ENCODE data around the gene ALDOB.

ALDOB gene

DNA sequence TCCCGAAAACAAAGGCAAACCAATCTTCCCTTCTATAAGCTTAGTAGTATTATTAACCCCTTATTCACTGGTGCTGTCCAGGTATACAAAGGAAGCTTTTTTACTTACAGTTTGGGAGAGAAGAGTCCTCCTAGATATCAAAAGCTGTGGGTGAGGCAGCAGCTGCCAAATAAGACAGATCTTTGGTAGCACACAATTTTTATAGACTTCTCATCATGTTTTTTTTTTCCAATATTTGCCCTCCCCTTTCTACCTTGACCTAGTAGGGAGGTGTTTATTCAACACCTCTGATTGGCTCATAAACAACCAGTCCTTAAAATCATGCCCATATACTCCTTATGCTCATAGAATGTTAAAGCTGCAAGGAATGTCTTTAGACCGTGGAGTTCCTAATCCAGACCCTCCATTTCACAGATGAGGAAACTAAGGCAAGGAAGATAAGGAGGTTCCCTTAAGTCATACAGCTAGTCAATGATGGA, at the start of gene ALDOB:
TSS of gene ALDOB (minus strand) at position 174 of the 479 bp plus-strand sequence. CDS start 4,887 bp downstream, outside the sequence.
- H3K4me1 ChIP-seq: no peaks in the 10 kb centered on the region
- H3K79me2 ChIP-seq: no peaks in the 10 kb centered on the region
- no peaks in the 10 kb centered on the region for H3K9me3 ChIP-seq (ENCODE audit: control insufficient read depth, low read length)
- H3K4me2 ChIP-seq (ENCODE audit: low read length): no peak within 1 kb of the TSS
- no peaks in the 10 kb centered on the region for H3K27me3 ChIP-seq (ENCODE audit: control insufficient read depth, insufficient read depth, low read length)
- H3K36me3 ChIP-seq (ENCODE audit: control insufficient read depth, insufficient read depth, low read length): no peaks in the 10 kb centered on the region
- no peak within 1 kb of the TSS for H3K4me3 ChIP-seq (ENCODE audit: low read depth, low read length)
- TF ChIP-seq, protein P1, sequence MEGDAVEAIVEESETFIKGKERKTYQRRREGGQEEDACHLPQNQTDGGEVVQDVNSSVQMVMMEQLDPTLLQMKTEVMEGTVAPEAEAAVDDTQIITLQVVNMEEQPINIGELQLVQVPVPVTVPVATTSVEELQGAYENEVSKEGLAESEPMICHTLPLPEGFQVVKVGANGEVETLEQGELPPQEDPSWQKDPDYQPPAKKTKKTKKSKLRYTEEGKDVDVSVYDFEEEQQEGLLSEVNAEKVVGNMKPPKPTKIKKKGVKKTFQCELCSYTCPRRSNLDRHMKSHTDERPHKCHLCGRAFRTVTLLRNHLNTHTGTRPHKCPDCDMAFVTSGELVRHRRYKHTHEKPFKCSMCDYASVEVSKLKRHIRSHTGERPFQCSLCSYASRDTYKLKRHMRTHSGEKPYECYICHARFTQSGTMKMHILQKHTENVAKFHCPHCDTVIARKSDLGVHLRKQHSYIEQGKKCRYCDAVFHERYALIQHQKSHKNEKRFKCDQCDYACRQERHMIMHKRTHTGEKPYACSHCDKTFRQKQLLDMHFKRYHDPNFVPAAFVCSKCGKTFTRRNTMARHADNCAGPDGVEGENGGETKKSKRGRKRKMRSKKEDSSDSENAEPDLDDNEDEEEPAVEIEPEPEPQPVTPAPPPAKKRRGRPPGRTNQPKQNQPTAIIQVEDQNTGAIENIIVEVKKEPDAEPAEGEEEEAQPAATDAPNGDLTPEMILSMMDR (IDR thresholded peaks at IDR 0.05): no peak
- H3K9ac ChIP-seq: no peak within 1 kb of the TSS
- H3K27ac ChIP-seq: no peak within 1 kb of the TSS
- no peak within 1 kb of the TSS for H2AFZ ChIP-seq

GRCh38 chr9:101484046-101484445, 48.5 kb upstream of the ALDOB start:
- no peaks in the 10 kb centered on the region for H3K27me3 ChIP-seq (ENCODE audit: control insufficient read depth, insufficient read depth, low read length)
- TF ChIP-seq, protein P1 (IDR thresholded peaks at IDR 0.05): no peak
- H3K4me3 ChIP-seq (ENCODE audit: low read depth, low read length): no peak overlapping the region
- peaks cover 3% of the 10 kb centered on the region for H3K4me1 ChIP-seq
- H3K36me3 ChIP-seq (ENCODE audit: control insufficient read depth, insufficient read depth, low read length): no peaks in the 10 kb centered on the region
- H3K79me2 ChIP-seq: no peaks in the 10 kb centered on the region
- no peak overlapping the region for H3K4me2 ChIP-seq (ENCODE audit: low read length)
- no peak overlapping the region for H3K27ac ChIP-seq
- H3K9me3 ChIP-seq (ENCODE audit: control insufficient read depth, low read length): no peaks in the 10 kb centered on the region
- H3K9ac ChIP-seq: no peak overlapping the region
- H2AFZ ChIP-seq: no peak overlapping the region

DNA sequence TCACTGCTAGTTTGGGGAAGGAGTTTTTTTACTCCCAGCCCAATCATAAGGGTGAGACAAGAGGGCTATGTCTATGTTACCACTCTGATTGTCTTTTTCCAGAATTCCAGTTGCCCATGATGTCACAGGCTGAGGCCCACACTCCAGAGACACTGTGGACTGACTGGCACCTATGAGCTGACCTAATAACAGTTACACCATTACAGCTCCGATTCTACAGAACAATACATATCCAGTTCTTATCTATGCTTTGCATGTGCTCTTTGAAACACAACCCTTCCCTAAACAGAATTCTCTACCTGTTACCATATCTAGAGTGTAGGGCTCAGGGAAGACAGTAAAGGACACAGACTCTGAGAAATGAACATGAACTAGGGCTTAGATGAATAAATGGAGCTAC, 45.7 kb upstream of the ALDOB start:
- Histone ChIP-seq H3K27ac (no peak overlapping the region), H2AFZ (no peak overlapping the region), H3K4me1 (no peaks in the 10 kb centered on the region), H3K79me2 (peaks cover 5% of the 10 kb centered on the region), H3K4me3 (ENCODE audit: low read depth, low read length) (no peak overlapping the region), H3K27me3 (ENCODE audit: control insufficient read depth, insufficient read depth, low read length) (no peaks in the 10 kb centered on the region), H3K9me3 (ENCODE audit: control insufficient read depth, low read length) (no peaks in the 10 kb centered on the region), H3K36me3 (ENCODE audit: control insufficient read depth, insufficient read depth, low read length) (no peaks in the 10 kb centered on the region), H3K4me2 (ENCODE audit: low read length) (no peak overlapping the region), H3K9ac (no peak overlapping the region)
- TF ChIP-seq, protein P1 (IDR thresholded peaks at IDR 0.05): no peak

- Histone ChIP-seq H3K27me3 (ENCODE audit: control insufficient read depth, insufficient read depth, low read length) (no peaks in the 10 kb centered on the region), H3K4me2 (ENCODE audit: low read length) (no peak overlapping the region), H3K36me3 (ENCODE audit: control insufficient read depth, insufficient read depth, low read length) (no peaks in the 10 kb centered on the region), H3K27ac (no peak overlapping the region), H3K4me3 (ENCODE audit: low read depth, low read length) (no peak overlapping the region), H3K9ac (no peak overlapping the region), H3K4me1 (no peaks in the 10 kb centered on the region), H3K79me2 (peaks cover 5% of the 10 kb centered on the region), H3K9me3 (ENCODE audit: control insufficient read depth, low read length) (no peaks in the 10 kb centered on the region), H2AFZ (no peak overlapping the region)
- TF ChIP-seq, protein P1 (IDR thresholded peaks at IDR 0.05): no peak
These were observed 44.8 kb upstream of the ALDOB start for GRCh38 chr9:101480386-101480785.

GRCh38 chr9:101479338-101480030, 43.9 kb upstream of the ALDOB start:
- Histone ChIP-seq H3K36me3 (ENCODE audit: control insufficient read depth, insufficient read depth, low read length) (no peaks in the 10 kb centered on the region), H2AFZ (no peak overlapping the region), H3K4me2 (ENCODE audit: low read length) (no peak overlapping the region), H3K9me3 (ENCODE audit: control insufficient read depth, low read length) (no peaks in the 10 kb centered on the region), H3K4me1 (no peaks in the 10 kb centered on the region), H3K79me2 (peaks cover 5% of the 10 kb centered on the region), H3K27me3 (ENCODE audit: control insufficient read depth, insufficient read depth, low read length) (no peaks in the 10 kb centered on the region), H3K4me3 (ENCODE audit: low read depth, low read length) (no peak overlapping the region), H3K27ac (no peak overlapping the region), H3K9ac (no peak overlapping the region)
- TF ChIP-seq, protein P1 (IDR thresholded peaks at IDR 0.05): no peak

Measured in parathyroid adenoma (tissue), 2 donors.